CD4-positive, alpha-beta T cell treated with Interleukin-10 for 1 hour (primary cell): ENCODE data around the gene KRT84.

Experiments
- DNase-seq: peaks from one replicate; pipeline ENCODE4 v3.0.0-alpha.2; 2020

Gene KRT84

GRCh38 chr12:52338241-52338960, 47.1 kb downstream of the KRT84 start:
- no peak for DNase-seq

GRCh38 chr12:52337054-52337453, 48.4 kb downstream of the KRT84 start:
- DNase-seq, result no peak

DNA sequence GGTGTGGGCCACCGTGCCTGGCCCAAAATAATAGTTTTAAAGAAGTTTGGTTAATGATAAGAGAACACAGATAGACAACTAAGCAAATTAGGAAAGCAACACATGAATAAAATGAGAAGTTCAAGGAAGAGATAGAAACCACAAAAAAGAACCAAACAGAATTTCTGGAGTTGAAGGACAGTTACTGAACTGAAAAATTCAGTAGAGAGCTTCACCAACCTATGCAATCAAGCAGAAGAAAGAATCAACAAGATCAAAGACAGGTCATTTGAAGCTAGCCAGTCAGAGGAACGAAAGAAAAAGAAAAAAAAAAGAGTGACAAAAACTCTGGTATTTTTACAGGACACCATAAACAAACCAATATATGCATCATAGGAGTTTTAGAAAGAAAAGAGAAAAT, 48.8 kb downstream of the KRT84 start:
- DNase-seq, result no peak

DNA sequence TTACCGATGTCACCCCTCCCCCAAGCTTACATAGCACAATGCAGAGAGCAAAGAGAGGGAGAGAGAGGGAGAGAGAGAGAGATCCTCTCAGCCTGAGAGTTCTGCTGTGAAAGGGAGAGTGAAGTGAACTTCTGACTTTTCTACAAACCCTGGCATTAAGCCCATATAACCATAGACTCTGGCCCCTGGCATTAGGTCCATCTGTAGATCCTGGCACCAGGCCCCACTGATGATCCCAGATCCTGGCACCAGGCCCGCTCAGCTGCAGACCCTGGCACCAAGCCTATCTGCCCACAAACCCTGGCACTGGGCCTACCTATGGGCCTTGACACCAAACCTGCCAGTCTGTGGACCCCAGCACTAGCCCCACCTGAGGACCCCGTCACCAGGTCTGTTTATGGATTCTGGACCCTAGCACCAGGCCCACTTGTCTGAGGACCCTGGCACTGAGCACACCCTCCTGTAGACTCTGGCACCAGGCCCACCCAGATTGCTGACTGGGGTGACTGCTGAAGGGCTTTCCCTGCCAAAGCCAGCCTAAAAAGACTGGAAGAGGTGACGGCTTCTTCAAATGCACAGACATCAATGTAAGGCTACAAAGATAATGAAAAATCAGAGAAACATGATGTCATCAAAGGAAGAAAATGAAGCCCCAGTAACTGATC, 49.7 kb downstream of the KRT84 start:
- DNase-seq, result no peak

DNA sequence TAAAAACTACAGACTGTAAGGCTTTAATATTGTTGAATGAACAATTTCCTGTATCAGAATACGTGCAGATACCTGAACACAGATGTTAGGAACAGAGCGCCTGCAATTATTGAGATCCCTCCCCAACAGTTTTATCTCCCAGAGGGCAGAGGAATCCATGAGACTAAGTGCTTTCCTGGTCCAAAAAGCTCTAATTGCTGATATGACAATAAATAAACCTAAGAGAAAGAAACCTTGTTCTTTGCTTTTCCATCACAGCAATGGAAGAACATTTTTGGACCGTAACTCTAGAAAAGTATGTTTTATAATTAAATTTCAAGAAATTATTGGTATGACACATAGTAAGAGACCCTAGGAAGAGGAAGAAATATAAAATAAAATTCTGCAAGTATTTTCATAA, 51.3 kb downstream of the KRT84 start:
- no peak for DNase-seq

DNA sequence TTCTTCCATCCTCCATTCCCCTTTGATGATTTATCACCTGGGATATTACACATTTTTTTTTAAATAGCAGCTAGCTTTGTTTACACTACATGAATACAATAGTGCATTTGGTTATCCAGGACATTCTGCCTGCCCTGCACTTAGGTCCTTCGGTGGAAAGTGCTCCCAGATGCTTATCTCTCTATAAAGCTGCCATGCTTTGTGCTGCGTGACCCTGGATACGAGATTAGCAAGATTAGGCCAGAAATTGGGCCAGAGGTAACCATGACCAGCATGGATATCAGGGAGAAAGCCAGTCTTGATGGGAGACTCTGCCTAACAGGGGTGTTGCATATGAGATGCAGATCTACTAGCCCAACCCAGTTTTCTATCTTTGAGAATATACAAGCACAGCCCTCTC, 52.1 kb downstream of the KRT84 start:
- DNase-seq, result no peak

- DNase-seq, result no peak
These were observed 53.1 kb downstream of the KRT84 start for GRCh38 chr12:52332381-52332780.

- DNase-seq, result no peak
These were observed 53.6 kb downstream of the KRT84 start for GRCh38 chr12:52331833-52332232.

DNA sequence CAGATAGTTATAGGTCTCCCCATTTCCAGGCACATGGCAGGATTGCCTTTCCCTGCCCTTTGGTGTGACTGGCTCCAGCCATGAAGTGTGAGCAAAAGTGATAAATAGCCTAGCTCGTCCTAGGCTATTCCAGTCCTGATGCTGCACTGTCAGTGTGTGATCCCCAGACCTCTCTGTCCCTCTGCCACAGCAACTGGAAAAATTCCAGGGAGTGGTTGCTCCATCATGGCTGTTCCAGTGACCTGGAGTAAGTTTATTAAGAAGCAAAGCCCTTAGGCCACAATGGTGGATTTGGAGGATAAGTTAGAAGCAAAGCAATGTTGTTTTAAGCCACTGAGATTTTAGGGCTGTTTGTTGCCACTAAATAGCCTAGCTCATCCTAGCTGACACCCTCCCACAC, 54.4 kb downstream of the KRT84 start:
- DNase-seq, result no peak

DNA sequence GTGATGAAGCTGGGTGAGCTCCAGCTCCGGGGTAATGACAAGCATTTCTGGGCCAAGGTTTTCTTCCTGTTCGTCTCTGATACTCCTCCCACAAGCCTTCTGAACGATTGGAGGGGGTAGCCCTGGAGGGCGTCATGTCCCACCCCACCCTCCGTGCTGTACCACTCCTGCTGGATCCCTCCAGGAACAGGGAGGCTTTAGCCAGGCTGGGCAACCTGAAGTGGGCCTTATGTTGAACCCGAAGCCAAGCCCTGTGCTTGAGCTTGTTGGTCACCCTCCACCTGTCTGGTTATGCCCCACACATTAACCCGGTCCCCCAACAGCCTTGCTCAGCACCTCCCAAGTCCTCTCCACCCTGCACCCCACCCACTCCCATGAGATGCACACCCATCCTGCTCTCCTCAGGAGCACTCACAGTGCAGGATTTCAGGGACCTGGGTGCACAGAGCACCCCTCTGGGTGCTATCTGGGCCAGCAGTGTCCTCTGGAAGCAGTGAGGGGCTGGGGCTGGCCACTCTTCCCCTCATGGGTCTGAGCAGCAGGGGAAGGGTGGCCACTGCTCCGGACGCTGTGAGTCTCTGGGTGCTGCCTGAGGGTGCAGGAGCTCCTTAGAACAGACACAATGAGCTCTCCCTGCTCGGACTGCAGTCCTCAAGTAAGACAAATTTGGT, 57.5 kb downstream of the KRT84 start:
- DNase-seq, result no peak
